Stimulated activated CD8-positive, alpha-beta memory T cell treated with anti-CD3 and anti-CD28 coated beads, Interleukin-7, amount 100 ng/mL, for 1 hour (primary cell): Measurements from ENCODE around the gene XRCC5.

Experiments used
- DNase-seq, 2 donors: peaks; one replicate each; pipeline ENCODE4 v3.0.0-alpha.2; 2020; ENCODE audit warnings: low read depth in 2 of 2

XRCC5 gene

DNA sequence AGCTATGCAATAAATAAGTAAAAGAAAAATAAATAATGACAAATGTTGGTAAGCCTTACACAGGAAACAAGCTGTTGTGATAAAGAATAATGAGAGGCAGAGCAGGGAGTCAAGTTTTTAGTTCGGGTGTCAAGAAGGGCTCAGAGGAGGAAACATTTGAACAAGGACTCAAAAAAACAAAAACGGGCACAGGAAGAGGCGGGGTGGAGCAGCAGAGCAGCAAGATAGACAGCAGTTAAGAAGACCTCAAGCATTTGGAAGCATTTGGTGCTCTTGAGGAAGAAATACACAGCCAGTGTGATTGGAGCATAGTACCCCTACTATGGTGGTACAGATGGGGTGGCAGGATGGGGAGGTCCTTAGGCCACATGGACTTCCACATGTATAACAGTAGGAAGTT is 24.6 kb upstream of the XRCC5 start:
- no peak for DNase-seq

DNA sequence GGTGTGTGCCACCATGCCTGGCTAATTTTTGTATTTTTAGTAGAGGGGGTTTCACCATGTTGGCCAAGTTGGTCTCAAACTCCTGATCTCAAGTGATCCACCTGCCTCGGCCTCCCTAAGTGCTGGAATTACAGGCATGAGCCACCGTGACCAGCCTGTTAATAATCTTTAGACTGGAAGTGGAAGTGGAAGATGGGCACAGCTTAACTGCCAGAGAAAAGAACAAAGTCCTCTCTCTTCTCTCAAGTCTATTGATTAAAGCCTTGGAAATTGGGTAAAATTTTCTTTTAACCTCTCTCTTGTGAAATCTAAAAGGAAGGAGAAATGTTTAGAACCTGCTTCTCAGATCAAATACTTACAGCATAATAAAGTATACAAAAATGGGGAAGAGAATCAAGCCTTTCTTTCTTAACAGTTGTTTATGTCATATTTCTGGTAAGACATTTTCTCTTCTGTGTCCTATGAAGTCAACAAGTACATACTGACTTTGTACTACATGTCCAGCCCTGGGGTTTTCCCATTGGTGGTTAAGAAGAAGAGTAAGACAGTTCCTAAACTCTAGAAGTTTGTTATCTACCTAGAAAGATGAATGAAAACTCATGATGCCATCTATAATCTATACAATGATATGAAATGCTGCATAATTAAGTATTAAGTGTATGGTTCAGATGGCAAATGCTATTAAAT is 22.8 kb upstream of the XRCC5 start:
- no peak for DNase-seq

DNA sequence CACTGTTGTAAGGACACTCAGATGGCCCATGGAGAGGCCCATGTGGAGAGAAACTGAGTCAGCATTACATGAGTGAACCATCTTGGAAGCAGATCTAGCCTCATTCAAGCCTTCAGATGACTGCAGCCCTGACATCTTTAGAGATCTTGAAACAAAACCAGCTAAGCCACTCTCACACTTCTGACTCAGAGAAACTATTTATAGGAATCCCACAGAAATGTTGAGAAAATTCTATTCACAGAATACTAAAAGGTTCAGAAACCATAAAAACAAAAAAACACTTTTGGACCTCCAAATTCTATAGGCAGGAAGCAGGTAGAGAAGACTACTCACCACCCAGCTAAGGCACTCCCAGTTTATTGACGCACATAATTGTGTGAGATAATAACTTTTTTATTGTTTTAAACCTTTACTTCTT is 18.8 kb upstream of the XRCC5 start:
- no peak for DNase-seq

DNA sequence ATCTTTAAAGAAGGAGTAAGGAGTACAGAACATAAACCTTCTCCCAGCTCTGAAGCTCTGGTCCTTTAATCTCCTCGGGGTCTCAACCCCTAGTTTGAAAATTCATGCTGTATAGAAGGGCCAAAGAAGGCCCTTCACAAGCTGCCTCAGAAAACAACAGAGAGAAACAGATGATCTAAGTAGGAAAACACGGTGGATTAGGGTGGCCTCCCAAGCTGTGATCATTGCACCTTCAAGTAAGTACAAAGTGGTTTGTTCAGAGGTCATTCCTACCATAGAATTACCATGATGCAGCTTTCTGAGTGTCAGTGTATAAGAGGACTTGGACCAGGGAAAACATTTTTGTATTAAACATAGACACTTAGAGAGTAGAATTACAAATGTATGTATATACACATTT is 16.5 kb upstream of the XRCC5 start:
- no peak for DNase-seq

DNA sequence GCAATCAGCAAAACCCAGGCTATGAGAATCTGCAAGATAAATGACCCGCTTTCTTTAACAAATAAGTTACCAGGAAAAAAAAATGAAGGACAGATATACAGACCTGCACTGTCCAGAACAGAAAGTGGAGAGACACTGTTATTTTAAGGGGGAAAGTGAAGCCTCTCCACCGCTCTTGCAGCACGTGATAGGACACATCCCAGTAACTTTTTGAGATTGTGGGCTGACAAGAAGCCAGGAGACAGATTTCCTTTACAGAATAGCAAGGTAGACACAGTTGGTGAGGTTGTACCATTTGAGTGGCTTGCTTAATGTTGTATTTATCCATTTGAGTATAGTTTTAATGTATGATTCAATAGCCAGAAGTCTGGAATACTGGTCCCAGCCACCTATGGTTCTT is 14.4 kb upstream of the XRCC5 start:
- DNase-seq: no peak

DNA sequence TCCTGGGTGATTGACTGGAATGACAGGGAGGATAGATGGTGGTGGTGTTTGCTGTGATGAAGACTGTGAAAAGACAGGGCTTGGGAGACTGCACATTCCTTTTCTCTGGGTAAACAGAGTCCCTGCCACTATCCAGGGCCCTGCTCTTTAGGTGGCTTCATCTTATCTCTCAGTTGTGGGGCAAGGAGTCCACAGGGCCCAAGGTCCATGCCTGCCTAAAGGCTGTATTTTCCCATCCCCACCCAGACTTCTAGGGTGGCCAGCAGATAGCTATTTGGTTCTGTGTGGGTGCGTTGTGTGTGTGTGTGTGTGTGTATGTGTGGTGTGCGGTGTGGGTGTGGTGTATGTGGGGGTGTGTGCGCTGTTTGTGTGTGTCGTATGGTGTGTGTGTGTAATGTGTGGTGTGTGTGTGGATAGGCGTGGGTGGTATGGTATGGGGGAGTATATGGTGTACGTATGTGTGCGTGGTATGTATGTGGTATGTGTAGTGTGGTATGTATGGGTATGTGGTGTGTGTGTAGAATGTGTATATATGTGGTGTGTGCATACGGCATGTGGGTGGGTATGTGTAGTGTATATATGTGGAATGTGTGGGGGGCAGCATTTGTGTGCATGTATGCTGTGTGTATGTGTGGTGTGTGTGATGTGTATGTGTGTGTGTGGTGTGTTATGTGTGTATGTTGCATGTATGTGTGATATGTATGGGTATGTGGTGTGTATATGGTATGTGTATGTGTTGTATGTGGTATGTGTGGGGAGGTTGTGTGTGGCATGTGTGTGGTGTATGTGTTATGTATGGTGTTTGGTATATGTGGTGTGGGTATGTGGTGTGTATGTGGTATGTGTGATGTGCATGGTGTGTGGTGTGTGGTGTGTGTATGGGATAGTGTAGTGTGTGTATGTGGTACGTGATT is 10.5 kb upstream of the XRCC5 start:
- no peak for DNase-seq

DNA sequence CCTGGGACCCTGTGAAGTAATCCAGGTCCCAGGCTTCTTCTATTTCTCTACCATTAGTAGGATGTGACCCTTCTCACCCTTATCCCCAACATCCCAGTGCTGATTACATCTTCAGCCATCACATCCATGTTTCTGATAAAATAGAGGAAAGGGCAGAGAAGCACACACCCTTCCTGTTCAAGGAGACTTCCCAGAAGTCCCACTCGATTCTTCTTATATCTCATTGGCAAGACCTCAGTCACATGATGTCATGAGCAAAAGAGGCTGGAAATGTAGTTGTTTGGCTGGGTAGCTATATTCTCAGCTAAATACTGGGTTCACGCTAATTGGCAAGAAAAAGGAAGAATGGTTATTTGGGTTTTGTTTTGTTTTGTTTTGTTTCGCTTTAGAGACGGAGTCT is 8.0 kb upstream of the XRCC5 start:
- DNase-seq: no peak

DNA sequence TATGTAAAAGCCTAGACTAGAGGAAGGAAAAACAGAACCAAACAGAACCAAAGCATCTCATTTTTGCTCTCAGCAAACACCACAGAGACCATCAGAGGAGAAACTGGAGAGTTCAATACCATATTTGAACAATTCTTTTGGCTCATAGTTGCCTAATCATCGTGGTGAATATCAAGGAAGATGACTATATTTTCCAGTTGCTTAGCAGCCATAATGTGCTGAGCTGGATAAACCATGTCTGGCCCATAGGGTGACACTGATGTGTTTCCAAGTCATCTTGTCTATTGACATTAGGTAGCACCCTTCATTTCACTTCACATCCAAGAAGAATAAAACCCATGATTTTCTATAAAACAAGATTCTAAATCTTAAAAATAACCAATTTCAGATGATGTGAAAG is 5.9 kb upstream of the XRCC5 start:
- DNase-seq: no peak

DNA sequence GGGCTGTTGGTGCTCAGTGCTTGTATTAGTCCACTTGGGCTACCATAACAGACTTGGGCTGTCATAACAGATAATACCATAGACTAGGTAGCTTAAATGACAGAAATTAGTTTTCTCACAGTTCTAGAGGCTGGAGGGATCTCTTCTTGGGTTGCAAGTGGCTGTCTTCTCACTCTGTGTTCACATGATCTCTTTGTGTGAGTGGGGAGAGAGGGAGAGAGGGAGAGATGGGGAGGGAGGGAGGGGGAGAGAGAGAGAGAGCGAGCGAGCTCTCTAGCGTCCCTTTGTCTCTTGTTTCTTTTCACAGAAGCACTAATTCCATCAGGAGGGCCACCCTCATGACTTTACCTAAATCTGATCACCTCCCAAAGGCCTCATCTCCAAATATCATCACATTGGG is 4.5 kb upstream of the XRCC5 start:
- DNase-seq: no peak

DNA sequence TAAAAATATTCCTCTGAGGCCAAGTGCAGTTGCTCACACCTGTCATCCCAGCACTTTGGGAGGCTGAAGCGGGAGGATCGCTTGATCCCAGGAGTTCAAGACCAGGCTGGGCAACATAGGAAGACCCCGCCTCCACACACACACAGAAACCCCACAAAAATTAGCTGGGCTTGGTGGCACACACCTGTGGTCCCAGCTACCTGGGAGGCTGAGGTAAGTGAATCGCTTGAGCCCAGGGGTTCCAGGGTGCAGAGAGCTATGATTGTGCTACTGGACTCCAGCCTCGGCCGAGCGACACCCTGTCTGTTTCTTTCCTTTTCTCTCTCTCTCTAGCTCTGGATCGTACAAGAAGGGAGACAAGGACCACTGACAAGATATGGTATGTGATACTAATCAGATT is 1.8 kb upstream of the XRCC5 start:
- DNase-seq: no peak

DNA sequence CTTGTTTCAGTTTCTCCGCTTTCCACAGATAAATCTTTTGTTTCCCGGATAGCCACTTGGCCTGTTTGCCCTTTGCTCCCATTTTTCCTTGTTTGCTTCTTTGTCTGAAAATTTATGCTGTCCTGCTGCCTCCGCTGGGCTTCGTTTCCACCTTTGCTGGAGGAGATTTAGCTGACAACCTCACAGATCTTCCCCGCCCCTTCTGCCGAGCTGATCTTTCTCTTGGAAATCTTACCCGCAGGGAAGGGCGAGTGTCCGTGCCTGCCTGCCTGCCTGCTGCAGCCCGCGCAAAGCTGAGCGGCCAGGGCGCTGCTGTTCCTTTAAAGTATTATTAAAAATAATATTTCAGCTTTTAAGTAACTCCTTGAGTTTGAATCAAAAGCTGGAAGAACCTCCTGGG is 1.4 kb upstream of the XRCC5 start:
- DNase-seq: no peak

DNA sequence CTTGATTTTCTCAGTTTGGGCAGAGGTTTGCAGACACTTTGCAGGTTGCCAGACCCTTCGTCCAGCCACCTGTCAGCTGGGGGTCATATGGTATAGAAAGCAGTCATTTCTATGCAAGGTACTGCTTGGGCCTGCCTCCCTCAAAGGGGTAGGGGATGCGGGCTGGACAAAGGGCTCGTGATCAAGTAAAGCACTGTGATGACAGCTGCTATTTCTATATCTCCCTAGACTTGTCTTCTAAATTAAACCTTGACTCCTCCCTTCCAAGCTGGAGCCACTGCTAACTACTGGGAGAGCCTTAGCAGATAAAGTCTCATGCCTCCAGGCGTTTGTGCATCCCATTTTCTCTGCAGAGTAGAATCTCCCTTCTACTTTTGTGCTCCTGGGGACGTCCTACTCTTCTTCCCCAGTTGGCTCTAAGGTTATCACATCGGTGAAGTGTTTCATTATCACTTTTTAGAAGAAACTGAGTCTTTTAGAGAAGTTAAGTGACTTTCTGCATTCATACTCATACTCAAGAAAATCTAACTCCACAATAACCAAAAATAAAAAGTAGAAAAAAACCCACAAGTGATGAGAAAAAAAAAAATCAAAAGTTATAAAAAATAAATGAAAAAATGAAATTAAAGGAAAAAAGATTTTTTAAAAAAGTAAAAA is 710 bp upstream of the XRCC5 start:
- no peak for DNase-seq

DNA sequence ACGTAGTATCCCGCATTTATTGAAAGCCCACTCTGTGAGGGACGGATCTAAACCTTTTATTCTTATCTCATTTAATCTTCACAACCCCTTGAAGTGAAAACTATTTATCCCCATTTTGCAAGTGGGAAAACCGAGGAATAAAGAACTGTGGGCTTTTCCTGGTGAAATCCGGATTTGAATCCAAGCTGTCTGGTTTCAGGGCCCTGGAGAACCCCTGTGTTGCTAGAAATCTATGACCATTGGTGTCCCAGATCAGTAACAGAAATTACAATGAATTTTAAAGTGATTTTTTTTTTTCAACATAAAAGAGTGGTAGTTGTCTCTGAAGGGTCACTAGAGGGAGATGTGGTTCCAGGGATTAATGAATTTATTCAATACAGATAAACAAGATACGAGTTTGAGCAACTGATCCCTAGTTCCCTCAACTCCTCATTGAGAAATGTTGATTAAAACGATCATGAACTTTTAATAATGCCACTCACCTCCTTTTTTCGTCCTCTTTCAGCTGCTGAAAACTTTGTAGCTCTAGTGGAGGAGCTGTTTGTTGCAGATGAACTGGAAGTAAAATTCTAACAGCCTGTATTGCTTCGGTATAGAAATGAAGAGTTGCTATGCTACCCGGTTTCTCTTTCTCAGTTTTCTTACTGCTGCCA is 940 bp downstream of the XRCC5 start:
- DNase-seq: no peak

DNA sequence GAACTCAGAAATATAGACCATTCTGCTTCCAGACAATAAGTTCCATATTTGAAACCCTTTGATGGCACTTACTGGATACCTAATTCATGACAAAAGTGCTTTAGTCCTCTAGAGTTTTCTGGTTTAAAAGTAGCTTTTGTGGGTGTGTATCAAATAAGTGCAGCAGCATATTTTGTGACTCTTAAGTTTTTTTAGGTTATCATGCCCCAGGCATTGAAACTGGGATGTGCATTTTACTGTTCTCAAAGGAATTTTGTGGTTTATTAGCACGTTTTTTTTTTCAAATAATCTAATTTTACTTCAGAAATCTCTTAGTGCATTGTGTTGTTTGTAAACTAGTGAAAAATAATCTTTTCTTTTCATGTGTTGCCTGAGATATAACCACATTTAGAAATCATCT is 1.5 kb downstream of the XRCC5 start:
- no peak for DNase-seq

DNA sequence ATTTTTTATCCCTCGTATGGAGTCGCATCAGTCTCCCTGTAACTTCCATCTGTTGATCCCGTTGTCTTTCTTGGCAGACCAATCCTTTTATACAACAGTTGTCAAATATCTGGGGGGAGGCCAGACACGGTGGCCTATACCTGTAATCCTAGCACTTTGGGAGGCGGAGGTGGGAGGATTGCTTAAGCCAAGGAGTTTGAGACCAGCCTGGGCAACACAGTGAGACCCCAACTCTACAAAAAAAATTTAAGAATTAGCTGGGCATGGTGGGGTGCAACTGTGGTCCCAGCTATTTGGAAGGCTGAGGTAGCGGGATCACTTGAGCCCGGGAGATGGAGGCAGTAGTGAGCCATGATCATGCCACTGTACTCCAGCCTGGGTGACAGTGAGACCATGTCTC is 2.0 kb downstream of the XRCC5 start:
- no peak for DNase-seq

DNA sequence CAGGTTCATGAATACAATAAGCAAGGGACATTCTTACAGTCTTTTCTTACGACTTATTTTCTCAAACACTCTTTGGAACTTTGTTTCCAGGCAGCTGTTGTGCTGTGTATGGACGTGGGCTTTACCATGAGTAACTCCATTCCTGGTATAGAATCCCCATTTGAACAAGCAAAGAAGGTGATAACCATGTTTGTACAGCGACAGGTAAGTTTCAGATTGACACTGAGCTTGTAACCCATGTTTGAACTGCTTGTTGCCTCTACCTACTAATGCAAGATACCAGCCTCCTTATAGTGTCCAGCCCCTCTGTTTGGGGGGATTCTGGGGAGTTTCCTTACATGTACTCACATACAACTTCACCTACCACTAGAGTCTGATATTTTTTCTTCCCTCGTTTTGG is 3.8 kb downstream of the XRCC5 start:
- no peak for DNase-seq

DNA sequence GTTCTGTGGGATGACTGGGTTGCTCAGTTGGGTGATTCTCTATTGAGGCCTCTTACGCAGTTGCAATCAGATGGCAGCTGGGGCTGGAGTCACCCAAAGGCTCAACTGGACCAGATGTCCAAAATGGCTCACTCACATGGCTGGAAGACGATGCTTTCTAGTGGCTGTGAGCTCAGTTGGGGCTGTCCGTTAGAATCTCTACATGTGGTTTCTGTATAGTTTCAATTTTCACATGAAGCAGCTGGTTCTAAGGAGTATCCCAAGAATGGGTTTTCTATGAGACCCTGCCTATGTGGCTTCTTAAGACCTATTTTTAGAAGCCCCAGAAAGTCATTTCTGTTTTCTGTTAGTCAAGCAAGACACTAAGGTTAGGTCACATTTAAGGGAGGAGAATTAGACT is 4.4 kb downstream of the XRCC5 start:
- DNase-seq: no peak

DNA sequence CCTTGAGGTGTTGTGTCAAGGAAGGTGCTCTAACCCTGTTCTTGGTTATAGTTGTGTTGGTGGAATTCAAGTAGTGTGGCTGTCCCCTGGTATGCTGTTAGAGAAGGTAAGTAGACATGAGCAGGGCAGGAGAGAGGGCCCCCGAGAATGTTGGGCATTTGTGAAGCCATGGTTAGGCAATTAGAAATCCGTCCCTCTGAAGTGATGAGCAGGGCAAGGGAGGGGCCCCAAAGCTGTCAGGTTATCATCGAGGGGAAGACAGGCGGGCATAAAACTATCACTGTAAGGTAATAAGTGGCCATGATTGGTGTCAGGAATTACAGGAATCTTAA is 5.2 kb downstream of the XRCC5 start:
- no peak for DNase-seq

DNA sequence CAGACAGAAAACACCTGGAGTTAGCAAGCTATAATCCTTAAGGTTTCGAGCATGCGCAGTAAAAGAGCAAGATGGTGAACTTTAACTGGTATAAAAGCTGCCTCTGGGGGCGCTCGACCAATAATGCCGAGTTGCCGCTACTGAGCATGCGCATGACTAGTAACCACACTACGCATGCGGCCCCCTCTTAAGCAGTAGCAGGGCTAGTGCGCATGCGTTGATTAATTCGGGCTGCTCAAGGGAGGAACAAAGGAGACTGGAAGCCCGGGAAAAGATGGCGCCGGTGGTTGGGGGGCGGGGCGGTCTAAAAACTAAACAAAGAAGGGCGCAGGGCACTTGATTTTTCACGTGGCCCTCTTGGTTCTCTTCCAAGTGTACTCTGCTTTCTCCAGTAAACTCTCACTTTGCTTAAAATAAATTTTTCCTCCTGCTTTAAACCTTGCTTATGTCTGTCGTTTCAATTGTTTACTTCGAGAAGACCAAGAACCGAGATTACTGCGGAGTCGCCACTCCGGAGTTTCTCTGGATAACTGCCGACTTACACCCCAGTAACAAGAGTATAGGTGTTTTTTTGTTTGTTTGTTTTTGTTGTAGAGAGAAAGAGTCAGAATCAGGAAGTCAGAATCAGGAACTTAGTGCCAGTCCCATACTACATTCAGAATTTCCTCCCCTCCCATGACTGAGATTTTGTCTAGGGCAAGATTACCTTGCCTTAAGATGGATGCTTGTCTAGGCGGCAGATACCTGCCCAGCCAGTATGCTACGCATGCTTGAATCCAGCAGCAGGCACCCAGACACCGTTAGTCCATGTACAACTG is 5.8 kb downstream of the XRCC5 start:
- peak; percentile 92 to 95 for DNase-seq

DNA sequence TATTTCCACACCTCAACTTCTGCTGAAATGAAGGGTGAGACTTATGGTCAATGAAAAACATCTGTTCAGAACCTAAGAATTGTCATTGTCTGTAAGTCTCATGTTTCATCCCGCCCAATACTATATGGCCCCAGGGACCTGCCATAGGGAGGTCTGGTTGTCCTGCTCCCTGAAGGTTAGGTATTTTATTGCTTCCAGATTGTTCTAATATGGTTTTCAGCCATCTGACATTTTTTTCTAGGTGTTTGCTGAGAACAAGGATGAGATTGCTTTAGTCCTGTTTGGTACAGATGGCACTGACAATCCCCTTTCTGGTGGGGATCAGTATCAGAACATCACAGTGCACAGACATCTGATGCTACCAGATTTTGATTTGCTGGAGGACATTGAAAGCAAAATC is 7.3 kb downstream of the XRCC5 start:
- no peak for DNase-seq

DNA sequence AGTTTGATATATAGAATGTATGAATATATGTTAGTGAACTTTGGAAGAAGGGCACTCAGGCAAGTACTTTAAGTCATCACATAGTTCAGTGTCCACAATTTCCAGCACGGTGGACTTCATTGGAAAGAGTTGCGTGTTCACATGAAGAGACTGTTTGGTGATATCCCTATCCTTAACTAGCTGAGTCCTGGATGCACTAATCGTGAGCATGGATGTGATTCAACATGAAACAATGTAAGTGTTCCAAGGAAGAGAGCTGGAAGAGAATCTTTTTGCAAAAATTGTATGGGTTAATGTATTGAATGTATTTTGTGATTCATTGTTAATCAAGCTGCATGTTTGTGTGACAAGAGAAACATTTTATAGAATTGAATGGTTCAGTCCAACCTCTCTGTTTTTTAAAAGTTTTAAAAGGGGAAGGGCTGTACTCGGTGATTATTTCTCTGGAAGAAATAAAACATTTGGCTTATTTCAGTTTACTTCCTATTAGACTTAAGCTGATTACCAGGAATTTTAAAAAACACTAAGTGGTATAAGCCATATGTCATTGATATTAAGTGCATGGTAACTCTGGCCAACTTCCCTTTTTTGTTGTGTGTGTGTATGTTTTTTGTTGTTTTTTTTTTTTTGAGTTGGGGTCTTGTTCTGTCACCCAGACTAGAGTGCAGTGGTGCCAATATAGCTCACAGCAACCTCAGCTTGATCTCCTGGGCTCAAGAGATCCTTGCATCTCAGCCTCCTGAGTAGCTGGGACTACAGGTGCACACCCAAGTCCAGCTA is 8.6 kb downstream of the XRCC5 start:
- no peak for DNase-seq
